Uterus (tissue), 2 donors: ENCODE data around the gene ZBTB2.

ENCODE experiments used
- CTCF ChIP-seq, 4 experiments: fragments of 200-600 bp in 2 of 4; fragments of 450-650 bp in 2 of 4; sonication (generic) in 2 of 4; IDR thresholded peaks; one replicate each; pipeline ENCODE4 v1.5.1; 2016 to 2019; ENCODE audit warnings: antibody characterized with exemption in 4 of 4, mild to moderate bottlenecking in 2 of 4, moderate library complexity in 1 of 4
- POLR2A ChIP-seq, 2 donors: fragments of 450-650 bp; IDR thresholded peaks; one replicate each; pipeline ENCODE4 v1.6.1; 2016; ENCODE audit warnings: antibody characterized with exemption in 2 of 2, mild to moderate bottlenecking in 1 of 2, moderate library complexity in 1 of 2

GRCh38 chr6:151393410-151393809, 2.1 kb upstream of the ZBTB2 start:
- TF ChIP-seq CTCF (IDR thresholded peaks at IDR 0.05) (no peak), POLR2A (IDR thresholded peaks at IDR 0.05) (no peak)
